HG02840 (cell line): ENCODE results near the gene SRP72.
"Not testable (repeated sequence)": the region's sequence is repeated elsewhere in the genome, so short reads cannot be mapped to it uniquely, and the experiment has no call there.

ENCODE experiments used
- ATAC-seq: cut with Tn5 transposase; IDR thresholded peaks from one replicate; pipeline ENCODE4 v1.9.1; 2021; ENCODE audit warnings: mild to moderate bottlenecking, moderate library complexity, moderate number of reproducible peaks; ENCODE audit not compliant: unreplicated experiment, low FRiP score

SRP72 gene

GRCh38 chr4:56463711-56464110 lies 3.7 kb upstream of the SRP72 start:
- ATAC-seq, result no peak

GRCh38 chr4:56464581-56464980 lies 2.8 kb upstream of the SRP72 start:
- ATAC-seq, result no peak

- ATAC-seq, result no peak
Observed at GRCh38 chr4:56465599-56466295, 1.7 kb upstream of the SRP72 start.

GRCh38 chr4:56466296-56466761 lies 1.1 kb upstream of the SRP72 start:
- ATAC-seq, result not testable (repeated sequence)

- no peak for ATAC-seq
Observed at GRCh38 chr4:56466910-56467283, 520 bp upstream of the SRP72 start.

- ATAC-seq, result peak; percentile 51
Observed at GRCh38 chr4:56468097-56468422, 643 bp downstream of the SRP72 start.

GRCh38 chr4:56469489-56470210 lies 2.2 kb downstream of the SRP72 start:
- no peak for ATAC-seq

GRCh38 chr4:56475917-56476316 lies 8.5 kb downstream of the SRP72 start:
- no peak for ATAC-seq

- no peak for ATAC-seq
Observed at GRCh38 chr4:56477192-56477702, 9.8 kb downstream of the SRP72 start.

GRCh38 chr4:56480691-56481090 lies 13.3 kb downstream of the SRP72 start:
- no peak for ATAC-seq

- no peak for ATAC-seq
Observed at GRCh38 chr4:56496241-56496640, 28.8 kb downstream of the SRP72 start.

GRCh38 chr4:56505269-56506130 lies 38.1 kb downstream of the SRP72 start, which contains the start of gene ARL9:
ARL9 (plus strand) TSS chr4:56505791; CDS start chr4:56505863, 72 bp downstream.
- ATAC-seq, result no peak

- no peak for ATAC-seq
Observed at GRCh38 chr4:56511098-56511497, 43.7 kb downstream of the SRP72 start.

GRCh38 chr4:56512166-56512565 lies 44.7 kb downstream of the SRP72 start:
- ATAC-seq, result no peak

GRCh38 chr4:56513517-56513916 lies 46.1 kb downstream of the SRP72 start:
- no peak for ATAC-seq

GRCh38 chr4:56530269-56531148 lies 63.1 kb downstream of the SRP72 start:
- peak; percentile 72 for ATAC-seq

GRCh38 chr4:56531149-56531770 lies 63.8 kb downstream of the SRP72 start:
- no peak for ATAC-seq

- no peak for ATAC-seq
Observed at GRCh38 chr4:56531823-56532222, 64.4 kb downstream of the SRP72 start.

GRCh38 chr4:56532239-56532638 lies 64.8 kb downstream of the SRP72 start:
- no peak for ATAC-seq
